Muscle layer of duodenum (tissue), 2 donors: ENCODE data around the gene NR2C2.

Experiments used
- H3K27ac ChIP-seq: one replicate; pipeline ENCODE4 v1.7.0; 2013; ENCODE audit warnings: mild to moderate bottlenecking, low read length
- H3K27me3 ChIP-seq: one replicate; pipeline ENCODE4 v1.7.0; 2013; ENCODE audit warnings: low read depth, mild to moderate bottlenecking, control low read depth, low read length
- H3K36me3 ChIP-seq, 2 donors: one replicate each; pipeline ENCODE4 v1.7.0; 2013; ENCODE audit warnings: low read length in 2 of 2, control low read depth in 1 of 2, mild to moderate bottlenecking in 1 of 2; ENCODE audit not compliant: insufficient read depth in 2 of 2, control insufficient read depth in 1 of 2
- H3K4me1 ChIP-seq, 2 donors: one replicate each; pipeline ENCODE4 v1.7.0; 2013; ENCODE audit warnings: low read length in 2 of 2, mild to moderate bottlenecking in 2 of 2, control low read depth in 1 of 2, moderate library complexity in 1 of 2; ENCODE audit not compliant: insufficient read depth in 2 of 2, control insufficient read depth in 1 of 2
- H3K4me3 ChIP-seq, 2 donors: one replicate each; pipeline ENCODE4 v1.7.0; 2013; ENCODE audit warnings: low read length in 2 of 2, low read depth in 1 of 2, mild to moderate bottlenecking in 1 of 2
- H3K9me3 ChIP-seq, 2 donors: one replicate each; pipeline ENCODE4 v1.7.0; 2013; ENCODE audit warnings: low read length in 2 of 2, control low read depth in 1 of 2, mild to moderate bottlenecking in 1 of 2; ENCODE audit not compliant: control insufficient read depth in 1 of 2
- donor health status: healthy.

The NR2C2 gene

DNA sequence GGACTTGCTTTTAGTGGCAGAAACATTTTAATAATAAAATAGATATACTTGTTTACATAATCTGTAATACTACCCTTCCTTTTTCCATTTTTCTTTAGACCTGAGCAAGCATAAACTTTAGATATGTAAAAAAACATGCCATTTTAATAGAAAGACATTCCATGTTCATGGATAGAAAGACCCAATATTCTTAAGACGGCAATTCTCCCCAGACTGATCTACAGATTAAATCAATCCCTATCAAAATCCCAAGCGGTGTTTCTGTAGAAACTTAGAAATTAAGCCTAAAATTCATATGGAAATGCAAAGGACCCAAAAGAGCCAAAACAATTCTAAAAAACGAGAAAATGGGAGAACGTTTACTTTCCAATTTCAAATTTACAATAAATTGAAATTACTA, 106.2 kb downstream of the NR2C2 start:
- H3K36me3 ChIP-seq = peaks cover 33 to 43% of the 10 kb centered on the region in 2 donors
- no peak overlapping the region for H3K4me3 ChIP-seq
- H3K27ac ChIP-seq = no peak overlapping the region
- no peaks in the 10 kb centered on the region for H3K27me3 ChIP-seq
- no peaks in the 10 kb centered on the region for H3K4me1 ChIP-seq
- no peaks in the 10 kb centered on the region for H3K9me3 ChIP-seq

DNA sequence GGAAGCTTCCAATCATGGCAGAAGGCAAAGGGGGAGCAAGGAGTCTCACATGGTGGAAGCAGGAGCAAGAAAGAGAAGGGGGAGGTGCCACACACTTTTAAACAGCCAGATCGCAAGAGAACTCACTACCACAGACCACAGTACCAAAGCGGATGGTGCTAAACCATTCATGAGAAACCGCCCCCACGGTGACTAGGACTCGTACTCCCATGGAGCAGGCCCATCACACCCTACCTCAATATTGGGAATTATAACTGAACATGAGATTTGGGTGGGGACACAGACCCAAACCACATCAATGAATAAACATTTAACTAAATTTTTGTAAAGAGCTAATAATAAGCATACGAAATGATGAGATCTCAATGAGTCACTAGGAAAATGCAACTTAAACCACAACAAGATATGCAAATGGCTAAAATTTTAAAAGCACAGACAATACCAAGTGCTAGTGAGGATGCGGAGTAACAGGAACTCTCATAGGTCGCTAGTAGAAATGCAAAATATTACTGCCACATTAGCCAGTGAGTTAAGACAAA, 107.7 kb downstream of the NR2C2 start:
- Histone ChIP-seq H3K27ac (no peak overlapping the region), H3K4me3 (no peak overlapping the region), H3K36me3 (peaks cover 29 to 37% of the 10 kb centered on the region in 2 donors), H3K27me3 (no peaks in the 10 kb centered on the region), H3K4me1 (no peaks in the 10 kb centered on the region), H3K9me3 (no peaks in the 10 kb centered on the region)

DNA sequence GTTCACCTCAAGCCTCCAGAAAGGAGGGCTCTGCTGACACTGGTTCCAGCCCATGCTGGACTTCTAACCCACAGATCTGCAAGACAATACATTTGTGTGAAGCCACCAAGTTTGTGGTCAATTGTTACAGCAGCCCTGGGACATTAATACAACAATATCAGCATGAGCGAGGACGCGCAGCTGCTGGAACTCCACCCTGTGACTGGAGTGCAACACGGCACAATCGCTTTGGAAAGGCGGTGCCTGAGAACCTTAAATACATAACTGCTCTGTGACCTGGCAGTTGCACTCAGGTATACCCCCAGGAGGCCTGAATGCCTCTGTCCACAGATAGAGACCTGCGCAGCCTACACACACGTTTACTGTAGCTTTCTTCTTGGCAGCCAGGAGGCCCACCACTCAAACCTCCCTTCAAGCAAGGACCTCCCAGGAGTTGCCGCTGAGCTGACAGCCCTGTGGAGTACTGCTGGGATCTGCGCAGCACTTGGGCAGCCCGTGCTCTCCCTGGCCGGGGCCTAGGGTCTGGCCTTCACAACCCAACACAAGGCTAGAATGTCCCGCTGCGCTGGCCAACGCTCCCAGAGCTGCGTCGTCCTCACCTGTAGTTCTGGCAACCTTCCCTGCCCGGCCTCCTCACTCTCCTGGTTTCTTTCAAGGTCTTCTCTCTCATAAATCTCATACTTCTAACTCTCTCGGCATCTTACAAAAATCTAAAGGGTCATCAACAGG, 109.5 kb downstream of the NR2C2 start:
- no peaks in the 10 kb centered on the region for H3K9me3 ChIP-seq
- H3K36me3 ChIP-seq = peaks cover 28 to 29% of the 10 kb centered on the region in 2 donors
- no peak overlapping the region for H3K27ac ChIP-seq
- no peaks in the 10 kb centered on the region for H3K27me3 ChIP-seq
- H3K4me3 ChIP-seq = no peak overlapping the region
- H3K4me1 ChIP-seq = no peaks in the 10 kb centered on the region

DNA sequence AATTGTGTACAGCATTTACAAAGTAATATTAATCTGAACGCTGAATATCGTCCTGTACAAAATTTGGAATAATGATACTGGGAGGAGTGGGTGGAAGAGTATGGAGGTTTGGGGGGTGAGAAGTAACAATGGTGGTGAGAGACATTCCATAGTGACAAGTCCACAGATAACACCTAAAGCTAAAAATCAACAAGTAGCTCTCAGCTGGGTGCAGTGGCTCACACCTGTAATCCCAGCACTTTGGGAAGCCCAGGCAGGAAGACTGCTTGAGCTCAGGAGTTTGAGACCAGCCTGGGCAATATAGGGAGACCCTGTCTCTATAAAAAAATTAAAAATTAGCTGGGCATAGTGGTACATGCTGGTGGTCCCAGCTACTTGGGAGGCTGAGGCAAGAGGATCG, 112.6 kb downstream of the NR2C2 start:
- Histone ChIP-seq H3K27me3 (no peaks in the 10 kb centered on the region), H3K27ac (no peak overlapping the region)

DNA sequence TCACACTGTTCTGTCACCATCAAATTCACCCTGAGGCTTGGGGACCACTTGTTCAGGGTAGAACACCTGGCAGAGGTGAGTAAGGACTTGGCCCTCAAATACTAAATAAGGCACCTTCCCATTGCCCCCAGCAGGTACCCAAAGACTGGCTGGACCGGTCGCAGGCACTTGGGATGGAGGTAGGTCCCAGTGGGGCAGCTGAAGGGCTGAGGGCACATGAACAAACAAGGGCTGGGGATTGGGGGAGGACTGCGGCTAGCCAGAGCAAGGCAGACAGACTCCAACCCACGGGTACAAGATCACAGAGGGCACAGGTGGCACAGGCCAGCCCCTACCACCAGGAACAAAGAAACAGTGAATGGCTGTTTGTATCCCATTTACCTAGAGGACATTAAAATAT, 115.9 kb downstream of the NR2C2 start:
- Histone ChIP-seq H3K36me3 (peaks cover 11% of the 10 kb centered on the region in 2 donors), H3K9me3 (no peaks in the 10 kb centered on the region), H3K4me1 (peaks cover 11 to 16% of the 10 kb centered on the region in 2 donors), H3K27ac (no peak overlapping the region), H3K4me3 (peak overlapping the region in 1 of 2 donors; percentile 86), H3K27me3 (no peaks in the 10 kb centered on the region)

More for the DNA sequence above, 112.6 kb downstream of the NR2C2 start:
- Histone ChIP-seq H3K9me3 (no peaks in the 10 kb centered on the region), H3K36me3 (peaks cover 12 to 16% of the 10 kb centered on the region in 2 donors), H3K4me3 (no peak overlapping the region), H3K4me1 (peaks cover 11 to 16% of the 10 kb centered on the region in 2 donors)

DNA sequence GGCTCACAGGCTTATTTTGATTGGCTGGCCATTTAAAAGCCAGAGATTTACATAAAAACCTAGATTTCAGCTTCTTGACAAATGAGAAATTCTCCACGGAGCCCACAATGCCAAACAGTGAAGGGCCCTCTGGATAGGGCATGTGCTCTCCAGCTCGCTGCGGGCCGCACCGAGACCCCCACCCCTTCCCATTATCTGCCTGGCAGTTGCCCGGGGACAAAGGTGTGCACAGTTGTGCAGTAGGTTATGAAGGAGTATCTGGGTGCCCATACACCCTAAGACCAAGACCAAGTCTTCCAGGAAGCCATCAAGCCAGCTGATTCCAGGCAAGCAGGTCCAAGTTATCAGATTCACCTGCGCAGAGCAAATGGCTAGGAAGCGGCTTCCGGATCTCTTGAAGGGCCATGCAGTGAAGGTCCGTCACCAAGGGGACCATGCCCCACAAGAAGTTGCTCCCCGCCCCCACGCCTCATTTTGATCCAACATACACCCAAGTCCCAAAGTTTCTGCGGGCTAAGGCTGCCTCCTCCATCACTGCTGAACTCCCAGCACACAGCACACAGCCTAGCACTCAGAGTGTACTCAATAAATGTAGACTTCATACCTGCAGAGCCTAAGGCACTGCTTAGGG, 116.4 kb downstream of the NR2C2 start:
- Histone ChIP-seq H3K36me3 (peaks cover 6 to 8% of the 10 kb centered on the region in 2 donors), H3K27ac (no peak overlapping the region), H3K9me3 (no peaks in the 10 kb centered on the region), H3K27me3 (no peaks in the 10 kb centered on the region), H3K4me3 (peak overlapping the region; percentile 86 to 94), H3K4me1 (peaks cover 11 to 16% of the 10 kb centered on the region in 2 donors)

DNA sequence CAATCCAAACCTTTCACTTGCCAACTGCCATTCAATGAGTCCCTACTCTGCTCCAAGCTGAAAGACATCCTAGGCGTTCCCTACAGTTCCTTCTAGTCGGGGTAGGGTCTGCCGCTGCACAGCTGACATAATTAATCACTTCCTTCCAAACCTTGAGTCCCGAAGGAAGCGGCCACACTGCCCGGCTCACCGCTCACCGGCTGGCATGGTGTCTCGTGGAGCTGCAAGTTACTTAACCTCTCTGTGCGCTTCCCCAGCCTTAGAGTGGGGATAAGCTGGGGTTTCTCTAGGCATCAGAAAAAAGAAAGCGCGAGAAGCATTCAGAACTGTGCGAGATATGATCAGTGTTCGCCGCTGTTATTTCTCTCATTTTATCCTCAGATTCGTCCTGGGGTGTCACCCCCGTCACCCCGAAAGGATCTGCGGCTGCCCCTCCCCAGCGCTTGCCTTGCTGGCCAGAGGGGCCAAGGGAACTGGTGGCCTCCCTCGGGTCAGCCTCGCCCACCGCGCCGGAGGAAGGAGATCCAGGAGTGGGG, 117.0 kb downstream of the NR2C2 start:
- H3K27me3 ChIP-seq = no peaks in the 10 kb centered on the region
- peaks cover under 1 to 5% of the 10 kb centered on the region in 2 donors for H3K36me3 ChIP-seq
- H3K27ac ChIP-seq = peak overlapping the region; percentile 67
- H3K4me3 ChIP-seq = peak overlapping the region; percentile 86 to 94
- H3K9me3 ChIP-seq = no peaks in the 10 kb centered on the region
- H3K4me1 ChIP-seq = peaks cover 11 to 16% of the 10 kb centered on the region in 2 donors

DNA sequence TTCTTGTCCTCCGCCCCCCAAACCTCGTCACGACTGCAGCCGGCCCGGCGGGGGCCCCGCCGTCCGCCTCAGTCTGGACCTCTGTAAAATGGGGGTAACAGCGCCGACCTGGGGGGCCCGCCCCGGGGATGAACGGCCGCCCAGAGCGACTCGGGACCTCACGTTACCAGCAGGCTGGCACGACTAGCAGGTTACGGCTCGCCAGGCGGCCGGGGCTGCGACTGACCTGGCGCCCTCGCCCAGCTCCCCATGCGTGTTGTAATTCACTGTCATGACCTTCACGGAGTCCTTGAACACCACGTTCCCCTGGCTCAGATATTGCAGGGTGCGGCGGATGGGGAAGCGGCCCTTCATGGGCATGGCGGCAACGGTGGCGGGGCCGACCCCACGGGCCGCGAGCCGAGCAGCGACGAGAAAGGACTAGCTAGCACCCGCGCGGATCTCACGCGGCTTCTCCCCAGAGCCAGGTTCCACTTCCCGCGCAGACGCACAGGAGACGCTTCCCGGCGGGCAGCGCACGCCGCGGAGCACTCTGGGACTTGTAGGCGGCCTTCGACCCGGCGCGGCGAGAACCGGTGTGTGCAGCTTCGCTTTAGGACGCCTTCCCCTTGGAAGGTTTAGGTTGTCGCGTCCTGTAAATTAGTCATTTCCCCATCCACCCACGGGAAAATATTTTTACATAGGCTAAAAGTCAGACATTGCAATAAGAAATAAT, 117.6 kb downstream of the NR2C2 start, which contains the start of gene MRPS25:
Gene MRPS25, minus strand, starts transcription at position 481 of the 715 bp plus-strand sequence. Its CDS starts 121 bp downstream, at position 360.
- peak within 1 kb of the TSS; percentile 86 to 94 for H3K4me3 ChIP-seq
- H3K27me3 ChIP-seq = no peaks in the 10 kb centered on the region
- H3K27ac ChIP-seq = peak within 1 kb of the TSS; percentile 67
- peaks cover 0 to 5% of the 10 kb centered on the region in 2 donors for H3K36me3 ChIP-seq
- H3K9me3 ChIP-seq = no peaks in the 10 kb centered on the region
- H3K4me1 ChIP-seq = peaks cover 11 to 16% of the 10 kb centered on the region in 2 donors

DNA sequence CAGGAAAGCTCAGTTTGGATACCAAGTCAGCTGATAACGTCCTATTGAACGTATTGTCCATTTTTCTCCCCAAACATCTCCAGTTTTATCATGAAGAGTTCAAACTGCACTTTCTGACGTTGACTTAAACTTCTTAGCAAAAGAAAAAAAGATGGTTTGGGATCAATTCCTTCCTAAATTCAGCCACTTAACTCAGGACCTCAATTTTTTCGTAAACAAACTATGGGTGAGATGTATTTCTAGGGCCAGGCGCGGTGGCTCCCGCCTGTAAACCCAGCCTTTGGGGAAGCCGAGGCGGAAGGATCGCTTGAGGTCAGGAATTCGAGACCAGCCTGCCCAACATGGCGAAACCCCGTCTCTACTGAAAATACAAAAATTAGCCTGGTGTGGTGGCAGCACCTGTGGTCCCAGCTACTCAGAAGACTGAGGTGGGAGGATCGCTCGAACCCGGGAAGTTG, 118.2 kb downstream of the NR2C2 start:
- Histone ChIP-seq H3K9me3 (no peaks in the 10 kb centered on the region), H3K4me3 (peak overlapping the region; percentile 86 to 94), H3K36me3 (peaks cover 0 to 8% of the 10 kb centered on the region in 2 donors), H3K4me1 (peaks cover 11 to 16% of the 10 kb centered on the region in 2 donors), H3K27me3 (no peaks in the 10 kb centered on the region), H3K27ac (peak overlapping the region; percentile 67)

DNA sequence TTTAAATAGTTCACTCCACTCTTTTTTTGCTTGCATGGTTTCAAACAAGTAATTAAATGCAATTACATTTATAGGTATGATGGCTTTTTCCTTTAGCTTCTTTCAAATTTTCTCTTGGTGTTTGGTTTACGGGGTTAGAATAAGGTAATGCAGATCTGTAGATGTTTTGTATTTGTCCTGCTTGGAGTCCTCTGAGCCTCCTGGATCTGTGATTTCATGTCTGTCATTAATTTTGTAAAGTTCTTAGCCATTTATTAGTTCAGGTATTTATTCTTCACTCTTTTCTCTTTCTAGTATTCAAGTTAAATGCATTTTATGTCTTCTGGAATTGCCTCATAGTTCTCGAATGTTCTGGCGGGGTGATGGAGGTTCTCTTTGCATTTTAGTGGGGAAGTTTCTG, 119.1 kb downstream of the NR2C2 start:
- Histone ChIP-seq H3K36me3 (peaks cover 0 to 15% of the 10 kb centered on the region in 2 donors), H3K4me3 (no peak overlapping the region), H3K4me1 (peaks cover 11 to 16% of the 10 kb centered on the region in 2 donors), H3K27me3 (no peaks in the 10 kb centered on the region), H3K27ac (no peak overlapping the region), H3K9me3 (no peaks in the 10 kb centered on the region)
